ENCODE measurements around the gene LAMTOR4.

GRCh38 chr7:100130608-100131453, 17.9 kb upstream of the LAMTOR4 start:
- TF ChIP-seq CTCF (IDR thresholded peaks at IDR 0.05; ENCODE audit: low read depth, low read length, poor library complexity, severe bottlenecking): peak; percentile 81
- TF ChIP-seq EZH2phosphoT487 (IDR thresholded peaks at IDR 0.05; ENCODE audit: borderline replicate concordance, low read length): no peak
